Keratinocyte (primary cell): ENCODE data around the gene SERPINA4.

Source experiments
- EZH2 ChIP-seq: IDR thresholded peaks from one replicate; pipeline ENCODE4 v1.6.1; 2012; ENCODE audit warnings: inconsistent platforms, mild to moderate bottlenecking, low read length, moderate library complexity
- TF ChIP-seq, protein P1 (sequence below), 3 experiments: IDR thresholded peaks in 1 of 3; conservative IDR thresholded peaks in 1 of 3; optimal IDR thresholded peaks in 1 of 3; 2 replicates in 2 of 3; 3 replicates in 1 of 3; pipeline versions ENCODE3 to v1.5.1; 2011; ENCODE audit warnings: low read length in 3 of 3, mild to moderate bottlenecking in 3 of 3, moderate library complexity in 2 of 3, control low read depth in 1 of 3, inconsistent platforms in 1 of 3; ENCODE audit not compliant: insufficient read depth in 2 of 3; ENCODE audit errors: extremely low read depth in 1 of 3

DNA sequence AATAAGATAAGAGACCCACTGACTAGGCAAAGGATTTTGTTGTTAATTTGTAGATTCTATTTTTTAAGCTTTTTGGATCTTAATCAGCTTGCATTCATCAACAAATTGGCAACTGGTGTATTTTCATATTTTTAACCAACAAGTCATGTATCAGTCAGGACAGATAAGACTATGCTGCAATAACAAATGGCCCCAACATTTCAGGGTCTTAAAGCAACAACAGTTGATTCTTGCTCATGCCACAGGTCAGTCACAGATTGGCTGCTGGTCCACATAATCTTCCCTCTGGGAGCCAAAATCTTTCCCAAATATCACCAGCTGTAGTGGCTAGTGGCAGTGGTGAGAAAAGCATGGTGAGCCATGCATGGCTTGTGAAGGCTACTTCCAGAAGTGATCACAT is 30.1 kb upstream of the SERPINA4 start:
- TF ChIP-seq, protein P1, sequence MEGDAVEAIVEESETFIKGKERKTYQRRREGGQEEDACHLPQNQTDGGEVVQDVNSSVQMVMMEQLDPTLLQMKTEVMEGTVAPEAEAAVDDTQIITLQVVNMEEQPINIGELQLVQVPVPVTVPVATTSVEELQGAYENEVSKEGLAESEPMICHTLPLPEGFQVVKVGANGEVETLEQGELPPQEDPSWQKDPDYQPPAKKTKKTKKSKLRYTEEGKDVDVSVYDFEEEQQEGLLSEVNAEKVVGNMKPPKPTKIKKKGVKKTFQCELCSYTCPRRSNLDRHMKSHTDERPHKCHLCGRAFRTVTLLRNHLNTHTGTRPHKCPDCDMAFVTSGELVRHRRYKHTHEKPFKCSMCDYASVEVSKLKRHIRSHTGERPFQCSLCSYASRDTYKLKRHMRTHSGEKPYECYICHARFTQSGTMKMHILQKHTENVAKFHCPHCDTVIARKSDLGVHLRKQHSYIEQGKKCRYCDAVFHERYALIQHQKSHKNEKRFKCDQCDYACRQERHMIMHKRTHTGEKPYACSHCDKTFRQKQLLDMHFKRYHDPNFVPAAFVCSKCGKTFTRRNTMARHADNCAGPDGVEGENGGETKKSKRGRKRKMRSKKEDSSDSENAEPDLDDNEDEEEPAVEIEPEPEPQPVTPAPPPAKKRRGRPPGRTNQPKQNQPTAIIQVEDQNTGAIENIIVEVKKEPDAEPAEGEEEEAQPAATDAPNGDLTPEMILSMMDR (optimal IDR thresholded peaks at IDR 0.05 in 1 of 3, IDR thresholded peaks at IDR 0.05 in 1 of 3, conservative IDR thresholded peaks at IDR 0.05 in 1 of 3; ENCODE audit: extremely low read depth in 1 of 3, insufficient read depth in 2 of 3, low read length in 3 of 3), result no peak
- no peak for TF ChIP-seq EZH2
